Nucleus accumbens (tissue), 56 donors: ENCODE measurements around the gene CYB561D1.

Source experiments
- DNase-seq, 56 donors: peaks; one replicate each; lab custom pipeline; 2025; lab: John Stamatoyannopoulos, UW

CYB561D1 gene

GRCh38 chr1:109499081-109499480 is 5.2 kb downstream of the CYB561D1 start:
- peak in 2 of 56 donors; percentile 8 to 20 for DNase-seq

DNA sequence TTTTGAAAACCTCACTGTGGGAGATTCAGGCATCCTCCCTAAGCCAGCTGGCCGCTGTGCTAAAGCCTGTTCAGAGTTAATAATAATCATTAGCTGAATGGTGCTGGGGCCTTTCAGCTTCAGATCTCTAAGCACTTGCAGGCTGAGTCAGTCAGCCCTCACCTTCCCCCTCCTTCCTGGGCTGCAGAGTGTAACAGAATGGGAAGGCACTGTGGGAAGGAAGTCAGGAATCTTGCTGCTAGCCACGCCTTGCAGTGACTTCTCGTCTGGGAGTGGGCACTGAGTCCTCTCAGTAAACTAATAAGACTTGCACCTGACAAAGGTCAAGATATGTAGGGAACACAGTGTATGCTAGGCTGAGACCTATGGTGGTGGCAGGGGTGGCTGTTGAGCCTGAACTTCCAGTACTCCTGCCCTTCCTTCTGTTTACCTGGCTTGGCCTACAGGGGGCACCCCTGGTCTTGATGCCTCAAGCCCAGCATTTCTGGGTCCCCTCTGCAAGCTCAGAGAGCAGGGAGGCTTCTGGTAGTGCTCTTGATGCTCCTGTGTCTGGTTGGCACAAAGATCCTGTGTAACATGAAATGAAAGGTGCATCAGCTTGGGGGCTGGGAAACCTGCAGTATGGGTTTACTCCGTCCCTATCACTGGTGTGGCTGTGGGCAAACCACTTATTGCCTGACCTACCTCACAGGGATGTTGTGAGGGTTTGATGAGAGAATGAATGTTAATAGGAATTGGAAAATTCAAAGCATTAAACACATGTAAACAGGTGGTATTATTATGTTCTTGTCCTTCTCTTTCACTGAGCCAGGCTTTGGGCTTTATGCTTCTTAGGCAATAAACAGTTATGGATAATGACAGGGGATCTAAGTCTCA is 6.0 kb downstream of the CYB561D1 start:
- DNase-seq, result peak in 16 of 56 donors; percentile 5 to 57 (median 39)

GRCh38 chr1:109500941-109501381 is 7.1 kb downstream of the CYB561D1 start:
- DNase-seq, result peak in 2 of 56 donors; percentile 16

DNA sequence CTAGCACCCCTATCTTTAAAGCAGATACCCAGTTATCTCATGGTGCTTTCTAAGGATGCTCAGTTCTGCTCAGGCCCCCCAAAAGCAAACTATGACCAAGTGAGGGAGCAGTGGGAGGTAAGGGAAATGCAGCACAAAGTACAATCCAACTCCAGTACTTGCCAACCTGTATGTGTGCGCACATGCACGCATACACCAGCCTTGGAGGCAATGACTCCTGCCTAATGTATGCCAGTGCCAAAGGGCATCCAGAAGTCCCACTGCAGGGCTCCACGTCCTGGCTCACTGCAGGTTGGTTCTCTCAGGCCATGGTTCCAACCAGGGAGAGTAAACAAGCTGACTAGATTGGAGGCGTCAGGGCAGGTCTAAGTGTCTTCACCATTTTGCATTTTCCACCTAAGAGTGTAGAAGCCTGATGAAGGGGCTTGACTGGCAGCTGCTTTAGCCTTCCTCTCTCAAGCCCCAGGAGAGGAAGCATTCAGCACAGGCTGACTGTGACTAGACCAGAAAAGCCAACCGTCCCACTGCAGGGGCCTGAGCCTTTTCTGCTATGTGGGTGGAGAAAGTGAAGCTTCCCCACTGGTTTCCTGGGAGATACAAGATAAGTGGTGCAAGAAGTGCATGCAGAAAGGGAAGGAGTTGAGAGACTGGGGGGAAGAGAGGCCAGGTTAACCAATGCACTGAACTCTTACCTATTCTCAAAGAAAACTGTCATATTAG is 7.9 kb downstream of the CYB561D1 start:
- no peak for DNase-seq

- no peak for DNase-seq
Observed at GRCh38 chr1:109502364-109502851, 8.5 kb downstream of the CYB561D1 start.

DNA sequence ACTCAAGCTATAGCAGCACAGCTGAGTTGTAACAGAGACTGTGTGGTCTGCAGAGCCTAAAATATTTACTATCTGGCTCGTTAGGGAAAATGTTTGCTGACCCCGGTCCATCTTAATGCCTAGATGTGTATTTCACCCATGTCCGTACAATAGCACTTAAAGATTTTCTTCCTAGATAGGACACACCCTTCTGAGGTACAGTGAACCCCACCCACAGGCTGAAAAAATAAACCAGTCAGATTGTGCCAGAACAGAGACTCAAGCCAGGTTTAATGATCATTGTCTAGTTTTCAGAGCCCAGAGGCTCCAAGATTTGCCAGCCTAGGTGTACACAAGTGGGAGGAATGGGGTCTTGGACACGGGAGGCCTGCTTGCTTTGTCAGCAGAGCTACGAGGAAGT is 10.0 kb downstream of the CYB561D1 start:
- no peak for DNase-seq

GRCh38 chr1:109504974-109505373 is 11.1 kb downstream of the CYB561D1 start:
- DNase-seq, result no peak

DNA sequence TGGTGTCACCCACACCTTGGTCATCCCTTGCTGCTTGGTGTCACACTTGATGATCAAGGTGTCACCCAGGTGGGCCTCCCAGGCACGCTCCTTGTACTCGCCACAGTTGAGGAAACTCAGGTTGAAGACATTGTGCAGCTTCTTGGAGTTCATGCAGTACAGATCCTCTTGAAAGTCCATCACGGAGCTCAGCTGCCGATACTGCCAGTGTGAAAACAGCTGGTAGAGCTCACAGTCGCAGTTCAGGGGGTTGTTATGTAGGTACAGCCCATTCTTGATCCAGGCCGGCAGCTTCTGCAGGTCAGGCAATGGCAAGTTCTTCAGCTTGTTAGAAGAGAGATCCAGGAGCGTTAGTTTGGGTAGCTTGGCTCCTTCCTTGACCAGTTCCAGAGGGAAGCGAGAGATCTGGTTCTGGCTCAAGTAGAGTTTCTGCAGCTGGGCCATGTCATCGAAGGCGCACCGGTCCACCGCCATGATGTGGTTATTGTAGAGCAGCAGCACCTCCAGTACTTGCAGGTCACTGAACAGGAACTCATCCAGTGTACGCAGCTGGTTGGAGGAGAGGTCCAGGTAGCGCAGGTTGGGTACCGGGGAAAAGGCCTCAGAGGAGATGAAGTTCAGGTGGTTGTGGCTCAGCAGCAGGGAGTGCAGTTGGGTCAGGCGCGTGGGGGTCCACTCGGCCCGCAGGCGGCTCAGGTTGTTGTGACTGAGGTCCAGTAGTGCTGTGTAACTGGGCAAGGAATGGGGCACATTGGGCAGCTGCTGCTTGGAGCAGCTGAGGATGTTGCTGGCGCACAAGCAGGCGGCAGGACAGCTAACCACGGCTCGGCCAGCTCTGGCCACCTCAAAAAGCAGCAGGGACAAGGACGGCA is 14.3 kb downstream of the CYB561D1 start:
- no peak for DNase-seq

- DNase-seq, result no peak
Observed at GRCh38 chr1:109508873-109509175, 14.9 kb downstream of the CYB561D1 start.

DNA sequence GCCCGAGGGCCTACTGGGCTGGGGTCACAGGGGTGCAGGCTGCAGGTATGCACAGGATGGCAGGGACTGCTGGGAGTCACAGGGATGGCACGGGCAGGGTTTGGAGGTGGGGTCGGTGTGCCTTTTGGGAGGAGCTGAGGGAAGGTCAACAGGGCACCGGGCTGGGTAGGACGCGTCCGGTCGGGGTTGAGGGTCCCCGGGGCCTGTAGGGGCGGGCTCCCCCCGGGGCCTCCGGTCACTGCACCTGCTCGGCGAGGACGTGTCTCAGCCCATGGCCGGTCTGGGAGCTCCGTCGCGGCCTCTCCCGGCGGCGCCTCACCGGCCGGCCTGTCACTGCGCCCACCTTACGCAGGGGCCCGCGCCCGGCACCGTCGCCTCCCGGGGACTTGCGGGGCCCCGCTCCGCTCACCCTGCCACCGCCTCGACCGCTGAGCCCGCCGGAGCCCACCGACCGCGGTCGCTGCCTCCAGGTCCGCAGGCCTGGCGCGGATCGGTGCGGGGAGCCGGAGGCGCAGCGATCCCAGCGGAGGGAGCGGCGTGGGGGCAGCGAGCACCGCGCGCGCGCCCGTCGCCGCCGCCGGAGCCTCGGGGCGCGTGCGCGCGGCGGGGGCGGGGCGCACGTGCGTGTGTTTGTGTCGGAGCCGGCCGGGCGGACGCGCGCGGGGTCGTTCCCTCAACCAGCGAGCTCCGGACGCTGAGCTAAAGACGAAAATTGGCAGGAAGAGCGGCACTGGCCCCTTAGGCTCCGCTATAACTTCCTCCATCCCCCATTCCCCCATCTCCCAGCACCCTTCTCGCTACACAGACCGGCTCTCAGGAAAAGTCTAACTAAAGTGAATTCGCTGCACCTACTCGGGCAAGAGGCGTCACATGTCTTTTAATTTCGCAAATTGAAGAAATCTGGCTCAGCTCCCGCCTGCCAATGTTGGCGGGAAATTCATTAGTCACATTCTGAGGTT is 15.6 kb downstream of the CYB561D1 start, which contains the start of gene AMIGO1:
TSS of gene AMIGO1 (minus strand) at position 552 of the 959 bp plus-strand sequence. CDS start 815 bp downstream, outside the sequence.
- peak in 26 of 56 donors; percentile 11 to 68 (median 40) for DNase-seq

DNA sequence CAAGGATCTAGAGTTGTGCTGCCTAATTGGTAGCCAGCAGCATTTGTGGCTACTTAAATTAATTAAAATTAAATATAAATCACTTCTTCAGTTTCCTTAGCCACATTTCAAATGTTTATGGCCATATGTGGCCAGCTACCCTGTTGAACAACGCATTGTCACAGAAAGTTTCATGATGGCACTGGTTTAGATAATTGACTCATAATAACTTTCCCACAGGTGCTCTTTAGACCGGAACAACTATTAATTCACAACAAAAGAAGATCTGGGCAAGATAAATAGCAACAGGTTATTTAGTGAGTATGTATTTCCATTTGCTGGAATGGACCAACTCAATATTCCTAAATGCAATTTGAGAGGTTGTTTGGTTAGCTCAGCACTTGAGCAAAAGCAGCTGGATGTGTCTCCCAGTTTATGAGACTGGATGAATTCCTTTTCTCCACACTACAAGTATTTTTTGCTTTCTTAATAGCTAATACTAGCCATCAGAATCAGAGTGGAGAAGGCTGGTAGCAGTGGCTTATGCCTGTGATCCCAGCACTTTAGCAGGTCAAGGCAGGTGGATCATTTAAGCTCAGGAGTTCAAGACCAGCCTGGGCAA is 19.3 kb downstream of the CYB561D1 start:
- DNase-seq, result no peak

DNA sequence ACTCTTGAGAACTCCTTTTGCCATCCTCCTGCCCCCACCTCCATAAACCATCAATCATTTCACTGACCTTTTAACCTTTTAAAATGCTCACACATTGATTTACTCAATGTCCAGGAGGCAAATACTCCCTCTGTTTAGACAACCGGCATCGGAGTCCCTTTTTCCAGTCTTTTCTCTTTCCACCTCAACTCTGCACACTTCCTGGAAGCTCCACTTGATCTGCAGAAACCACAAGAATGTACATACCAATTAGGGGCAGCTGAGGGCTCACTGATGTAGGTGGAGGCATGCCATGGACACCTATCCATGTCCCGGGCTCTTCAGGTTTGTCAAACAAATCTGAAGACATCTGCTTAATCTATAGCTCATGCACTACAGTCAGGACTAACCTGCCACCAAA is 21.0 kb downstream of the CYB561D1 start:
- DNase-seq, result no peak

DNA sequence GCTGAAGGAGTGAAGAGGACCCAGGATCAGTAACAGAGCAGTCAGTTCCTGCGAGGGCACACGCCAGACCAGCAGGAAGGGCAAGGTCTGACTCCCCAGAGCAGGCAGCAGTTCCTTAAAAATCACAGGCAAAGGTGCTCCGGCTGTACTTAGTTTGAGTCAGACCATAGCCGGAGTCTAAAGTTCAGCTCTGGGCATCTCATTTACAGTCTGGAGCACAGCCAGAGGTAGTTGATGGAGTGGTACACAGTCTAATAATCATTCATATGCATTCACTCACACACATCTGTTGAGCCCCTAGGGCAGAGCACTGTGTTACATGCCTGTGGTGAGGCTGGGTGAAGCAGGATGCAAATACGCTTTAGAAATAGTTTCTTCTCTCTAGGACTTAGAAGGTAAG is 23.0 kb downstream of the CYB561D1 start:
- no peak for DNase-seq

DNA sequence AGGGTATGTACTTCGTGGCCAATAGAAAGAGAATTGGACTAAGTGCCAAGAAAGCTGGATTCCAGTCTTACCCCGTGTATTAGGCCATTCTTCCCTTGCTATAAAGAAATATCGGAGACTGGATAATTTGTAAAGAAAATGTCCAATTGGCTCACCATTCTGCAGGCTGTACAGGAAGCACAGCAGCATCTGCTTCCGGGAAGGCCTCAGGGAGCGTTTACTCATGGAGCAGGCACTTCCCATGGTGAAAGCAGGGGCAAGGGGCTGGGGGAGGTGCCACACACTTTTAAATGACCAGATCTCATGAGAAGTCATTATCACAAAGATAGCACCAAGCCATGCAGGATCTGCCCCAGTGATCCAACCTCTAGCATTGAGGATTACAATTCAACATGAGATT is 23.4 kb downstream of the CYB561D1 start:
- no peak for DNase-seq

DNA sequence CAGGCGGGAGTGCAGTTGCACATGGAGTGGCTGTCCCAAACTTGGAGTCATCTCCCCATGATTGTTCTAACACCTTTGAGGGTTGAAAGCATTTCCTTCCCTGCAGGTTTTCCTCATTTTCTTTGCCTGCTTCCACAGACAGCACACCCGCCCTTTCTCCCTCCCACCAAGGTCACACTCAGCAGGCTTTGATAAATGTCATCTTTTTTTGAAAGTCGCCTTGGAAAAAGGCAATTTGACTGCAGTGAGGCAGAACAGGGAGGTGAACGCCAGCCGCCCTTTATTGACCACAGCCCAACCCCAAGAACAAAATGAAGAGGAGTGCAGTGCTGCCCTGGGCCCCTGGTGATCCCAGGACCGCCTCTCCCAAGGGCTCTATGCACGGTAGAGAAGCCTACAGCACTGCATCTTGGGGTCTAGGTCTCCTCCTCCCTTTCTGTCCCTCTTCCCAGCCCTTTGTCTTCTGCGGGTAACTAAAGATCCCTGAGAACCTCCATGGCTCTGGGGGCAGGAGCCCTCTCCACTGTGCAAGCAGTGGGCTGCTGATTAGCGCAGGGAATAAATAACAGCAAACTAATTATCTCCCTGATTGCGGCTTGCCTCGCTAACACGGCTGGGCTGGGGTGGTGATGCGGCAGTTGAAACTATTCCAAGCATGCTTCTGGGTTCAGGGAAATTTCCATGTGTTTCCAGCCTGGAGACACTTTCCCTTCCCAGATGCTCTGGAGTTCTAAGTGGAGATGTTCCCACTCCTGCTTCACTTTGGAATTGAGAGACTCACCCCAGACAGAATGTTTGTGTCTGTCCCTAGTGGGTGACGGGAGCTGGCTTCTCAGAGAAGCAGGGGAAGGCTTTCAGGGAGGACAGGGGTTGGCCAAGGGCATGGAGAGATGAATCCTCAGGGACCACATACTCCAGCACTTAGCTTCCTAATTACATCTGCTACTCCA is 27.4 kb downstream of the CYB561D1 start:
- no peak for DNase-seq

DNA sequence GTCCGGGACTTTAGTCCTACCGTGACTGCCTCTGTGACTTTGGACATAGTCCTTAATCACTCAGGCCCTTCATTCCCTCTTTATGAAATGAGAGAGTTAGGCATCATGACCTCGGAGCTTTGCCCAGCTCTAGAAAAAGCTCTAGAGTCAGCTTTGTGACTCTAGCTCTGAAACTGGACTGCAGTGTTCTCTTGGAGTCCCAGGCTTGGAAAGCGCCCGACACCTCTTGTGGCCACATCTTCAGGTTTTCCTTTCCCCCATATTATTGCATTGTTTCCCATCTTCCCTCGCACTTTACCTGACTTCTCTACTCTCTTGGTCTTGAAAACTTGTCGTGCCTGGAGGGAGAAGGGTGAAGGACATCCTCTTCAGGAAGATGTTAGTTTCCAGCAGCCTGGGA is 28.1 kb downstream of the CYB561D1 start:
- no peak for DNase-seq

- DNase-seq, result no peak
Observed at GRCh38 chr1:109523706-109524105, 29.8 kb downstream of the CYB561D1 start.
